ENCODE results near the gene CLDN10.
"Not testable (repeated sequence)": the region's sequence is repeated elsewhere in the genome, so short reads cannot be mapped to it uniquely, and the experiment has no call there.

CLDN10 gene

GRCh38 chr13:95510950-95511349 is 41.6 kb upstream of the CLDN10 start:
- no peak overlapping the region for H3K27ac ChIP-seq
- TF ChIP-seq, protein P1, sequence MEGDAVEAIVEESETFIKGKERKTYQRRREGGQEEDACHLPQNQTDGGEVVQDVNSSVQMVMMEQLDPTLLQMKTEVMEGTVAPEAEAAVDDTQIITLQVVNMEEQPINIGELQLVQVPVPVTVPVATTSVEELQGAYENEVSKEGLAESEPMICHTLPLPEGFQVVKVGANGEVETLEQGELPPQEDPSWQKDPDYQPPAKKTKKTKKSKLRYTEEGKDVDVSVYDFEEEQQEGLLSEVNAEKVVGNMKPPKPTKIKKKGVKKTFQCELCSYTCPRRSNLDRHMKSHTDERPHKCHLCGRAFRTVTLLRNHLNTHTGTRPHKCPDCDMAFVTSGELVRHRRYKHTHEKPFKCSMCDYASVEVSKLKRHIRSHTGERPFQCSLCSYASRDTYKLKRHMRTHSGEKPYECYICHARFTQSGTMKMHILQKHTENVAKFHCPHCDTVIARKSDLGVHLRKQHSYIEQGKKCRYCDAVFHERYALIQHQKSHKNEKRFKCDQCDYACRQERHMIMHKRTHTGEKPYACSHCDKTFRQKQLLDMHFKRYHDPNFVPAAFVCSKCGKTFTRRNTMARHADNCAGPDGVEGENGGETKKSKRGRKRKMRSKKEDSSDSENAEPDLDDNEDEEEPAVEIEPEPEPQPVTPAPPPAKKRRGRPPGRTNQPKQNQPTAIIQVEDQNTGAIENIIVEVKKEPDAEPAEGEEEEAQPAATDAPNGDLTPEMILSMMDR (conservative IDR thresholded peaks at IDR 0.05), result no peak

GRCh38 chr13:95512424-95512823 is 40.1 kb upstream of the CLDN10 start:
- H3K27ac ChIP-seq, result no peak overlapping the region
- TF ChIP-seq, protein P1 (conservative IDR thresholded peaks at IDR 0.05), result no peak

DNA sequence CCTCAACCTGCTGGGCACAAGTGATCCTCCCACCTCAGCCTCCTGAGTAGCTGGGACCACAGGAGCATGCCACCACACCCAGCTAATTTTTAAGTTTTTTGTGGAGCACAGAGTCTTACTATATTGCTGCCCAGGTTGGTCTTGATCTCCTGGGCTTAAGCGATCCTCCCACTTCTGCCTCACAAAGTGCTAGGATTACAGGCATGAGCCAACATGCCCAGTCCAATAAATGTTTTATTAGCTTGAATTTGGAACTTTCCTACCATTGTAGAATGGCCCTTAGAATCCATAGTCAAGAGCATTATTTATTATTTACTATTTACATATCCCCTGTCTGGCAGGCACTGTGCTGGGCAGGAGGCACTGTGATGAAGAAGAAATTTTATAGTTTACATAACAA is 39.6 kb upstream of the CLDN10 start:
- TF ChIP-seq, protein P1 (conservative IDR thresholded peaks at IDR 0.05), result no peak
- no peak overlapping the region for H3K27ac ChIP-seq

DNA sequence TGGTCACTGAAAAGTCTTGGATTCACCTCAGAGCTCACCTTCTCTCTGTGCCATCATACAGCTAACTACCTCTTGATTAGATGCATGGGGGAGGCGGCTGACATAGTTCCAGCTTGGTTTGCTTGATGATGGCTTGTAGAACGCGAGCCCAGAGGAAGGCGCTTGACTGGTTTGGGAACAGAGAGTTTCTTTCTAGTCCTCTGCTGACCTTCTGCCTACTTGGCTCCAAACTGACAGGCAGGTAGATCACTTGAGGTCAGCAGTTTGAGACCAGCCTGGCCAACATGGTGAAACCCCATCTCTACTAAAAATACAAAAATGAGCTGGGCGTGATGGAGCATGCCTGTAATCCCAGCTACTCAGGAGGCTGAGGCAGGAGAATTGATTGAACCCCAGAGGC is 36.9 kb upstream of the CLDN10 start:
- not testable (repeated sequence) for H3K27ac ChIP-seq

DNA sequence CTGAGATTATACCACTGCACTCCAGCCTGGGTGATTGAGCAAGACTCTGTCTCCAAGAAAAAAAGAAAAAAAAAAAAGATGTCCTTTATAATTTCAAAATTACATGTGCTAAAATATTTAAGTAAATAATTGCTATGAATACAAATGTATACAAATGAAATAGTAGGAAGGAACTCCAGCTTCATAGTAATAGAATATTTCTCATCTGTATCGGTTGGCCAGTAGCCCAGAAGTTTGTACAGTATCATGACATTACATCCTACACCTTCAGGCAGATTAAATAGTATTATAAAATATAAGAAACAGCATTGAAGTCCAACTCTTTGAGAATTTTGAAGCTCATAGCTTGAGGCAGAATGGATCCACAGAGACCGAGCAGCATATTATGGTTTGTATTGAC is 36.5 kb upstream of the CLDN10 start:
- TF ChIP-seq, protein P1 (conservative IDR thresholded peaks at IDR 0.05), result no peak
- no peak overlapping the region for H3K27ac ChIP-seq

DNA sequence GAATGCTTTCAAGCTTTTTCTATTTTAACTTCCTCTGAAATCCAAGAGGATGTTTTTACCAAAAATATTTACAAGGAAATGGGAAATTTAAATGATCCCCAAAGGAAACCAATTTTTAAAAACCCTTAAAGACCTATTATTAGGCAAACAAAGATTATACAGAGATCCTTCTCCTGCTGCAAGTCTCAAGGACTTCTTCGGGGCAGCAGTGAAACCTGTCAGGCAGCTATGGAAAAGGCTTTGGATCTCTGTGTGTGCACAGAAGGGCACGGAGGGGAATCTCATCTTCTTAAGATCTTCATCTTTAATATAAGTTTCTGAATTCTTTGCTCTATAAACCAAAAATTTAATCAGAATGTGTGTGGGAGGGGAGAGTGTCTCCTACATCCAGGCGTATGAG is 36.0 kb upstream of the CLDN10 start:
- TF ChIP-seq, protein P1 (conservative IDR thresholded peaks at IDR 0.05), result no peak
- no peak overlapping the region for H3K27ac ChIP-seq

DNA sequence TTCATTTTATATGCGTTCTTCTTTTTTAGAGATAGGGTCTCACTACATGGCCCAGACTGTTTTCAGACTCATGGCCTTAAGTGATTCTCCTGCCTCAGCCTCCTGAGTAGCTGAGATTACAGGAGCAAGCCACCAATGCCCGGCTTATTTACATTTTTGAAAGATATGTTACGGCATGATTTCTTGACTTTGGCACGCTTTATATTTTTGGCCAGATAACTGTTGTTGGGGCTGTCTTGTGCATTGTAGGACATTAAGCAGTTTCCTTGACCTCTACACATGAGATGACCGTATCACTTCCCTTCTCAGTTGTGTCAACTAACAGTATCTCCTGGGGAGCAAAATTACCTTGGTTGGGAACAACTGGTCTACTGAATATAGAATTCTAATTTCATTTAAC is 28.9 kb upstream of the CLDN10 start:
- H3K27ac ChIP-seq, result no peak overlapping the region
- TF ChIP-seq, protein P1 (conservative IDR thresholded peaks at IDR 0.05), result no peak

- TF ChIP-seq, protein P1 (conservative IDR thresholded peaks at IDR 0.05), result no peak
- H3K27ac ChIP-seq, result no peak overlapping the region
These were observed 28.1 kb upstream of the CLDN10 start for GRCh38 chr13:95524264-95524901.
